SK-N-SH (cell line): Measurements from ENCODE around the gene KRT33A. TPM values are rescaled to one million over a fixed set of nuclear protein-coding genes. Genes with fewer than 3 reads are reported as not detected.

Experiments used
- CTCF ChIA-PET: fragments of 300-600, 350-600 bp; formaldehyde crosslinking; extraction: SDS; loops from one replicate; lab custom pipeline; 2021; lab: Yijun Ruan, JAX
- POLR2A ChIA-PET: fragments of 350-600 bp; sonication (Branson Sonifier 250); formaldehyde crosslinking; extraction: SDS; loops from one replicate; lab custom pipeline; 2020; ENCODE audit warnings: antibody characterized with exemption, inconsistent platforms; lab: Yijun Ruan, JAX
- DNase-seq: peaks from one replicate; pipeline ENCODE4 v3.0.0; 2012
- H2AFZ ChIP-seq: fragments of 200-600 bp; sonication (generic); 2 replicates; pipeline ENCODE4 v1.8.1; 2016; ENCODE audit warnings: antibody characterized with exemption, mild to moderate bottlenecking, low read depth
- H3F3A ChIP-seq: fragments of 200-600 bp; sonication (generic); replicated peaks from 2 replicates; pipeline ENCODE3; 2016; ENCODE audit warnings: antibody characterized with exemption, mild to moderate bottlenecking; ENCODE audit not compliant: insufficient read depth
- H3K27ac ChIP-seq, 2 experiments: fragments of 200-500 bp in 1 of 2; fragments of 200-600 bp in 1 of 2; sonication (Bioruptor generic) in 1 of 2; sonication (generic), shearing (Covaris generic) in 1 of 2; 2 replicates each; pipeline versions ENCODE4 v1.5.1 to v1.6.1; 2014 to 2016; ENCODE audit warnings: low read depth in 2 of 2, inconsistent platforms in 1 of 2, low read length in 1 of 2, mild to moderate bottlenecking in 1 of 2, mixed read lengths in 1 of 2
- H3K27me3 ChIP-seq: fragments of 200-600 bp; sonication (generic), shearing (Covaris generic); 2 replicates; pipeline ENCODE4 v1.6.1; 2016; ENCODE audit warnings: mixed run types; ENCODE audit not compliant: insufficient read depth
- H3K36me3 ChIP-seq, 2 experiments: fragments of 200-500 bp in 1 of 2; fragments of 200-600 bp in 1 of 2; sonication (Bioruptor generic) in 1 of 2; sonication (generic) in 1 of 2; replicated peaks in 1 of 2; 2 replicates each; pipeline versions ENCODE3 to v1.5.1; 2014 to 2016; ENCODE audit warnings: low read length in 1 of 2, mild to moderate bottlenecking in 1 of 2; ENCODE audit not compliant: insufficient read depth in 2 of 2, control insufficient read depth in 1 of 2
- H3K4me1 ChIP-seq, 2 experiments: fragments of 200-500 bp in 1 of 2; fragments of 200-600 bp in 1 of 2; sonication (Bioruptor generic) in 1 of 2; sonication (generic), shearing (Covaris generic) in 1 of 2; 2 replicates each; pipeline versions ENCODE4 v1.5.1 to v1.6.1; 2014 to 2016; ENCODE audit warnings: low read depth in 1 of 2, low read length in 1 of 2, mixed run types in 1 of 2; ENCODE audit not compliant: insufficient read depth in 2 of 2, control insufficient read depth in 1 of 2
- H3K4me2 ChIP-seq: fragments of 200-600 bp; sonication (generic), shearing (Covaris generic); 2 replicates; pipeline ENCODE4 v1.6.1; 2017; ENCODE audit warnings: mixed run types
- H3K4me3 ChIP-seq, 2 experiments: fragments of 200-500 bp in 1 of 2; fragments of 200-600 bp in 1 of 2; sonication (Bioruptor generic) in 1 of 2; sonication (generic), shearing (Covaris generic) in 1 of 2; 2 replicates each; pipeline versions ENCODE4 v1.5.1 to v1.8.1; 2014 to 2016; ENCODE audit warnings: low read depth in 2 of 2, inconsistent platforms in 1 of 2, low read length in 1 of 2, mild to moderate bottlenecking in 1 of 2, mixed read lengths in 1 of 2, moderate library complexity in 1 of 2
- H3K79me2 ChIP-seq: fragments of 200-600 bp; sonication (generic); 2 replicates; pipeline ENCODE4 v1.8.1; 2017; ENCODE audit warnings: mild to moderate bottlenecking; ENCODE audit not compliant: insufficient read depth
- H3K9ac ChIP-seq: fragments of 200-600 bp; sonication (generic); 2 replicates; pipeline ENCODE4 v1.6.1; 2017; ENCODE audit warnings: mixed run types
- H3K9me2 ChIP-seq: fragments of 200-600 bp; sonication (generic); 2 replicates; pipeline ENCODE4 v1.6.1; 2017; ENCODE audit warnings: mixed run types
- H3K9me3 ChIP-seq: fragments of 200-600 bp; sonication (generic); 2 replicates; pipeline ENCODE4 v1.6.1; 2017; ENCODE audit warnings: mixed run types, mild to moderate bottlenecking, moderate library complexity
- H4K20me1 ChIP-seq: fragments of 200-600 bp; sonication (generic); 2 replicates; pipeline ENCODE4 v1.6.1; 2017; ENCODE audit warnings: mild to moderate bottlenecking, mixed run types; ENCODE audit not compliant: insufficient read depth
- EP300 ChIP-seq, 2 experiments: IDR thresholded peaks; 2 replicates each; pipeline versions ENCODE4 v1.4.0 to v1.6.1; 2012; ENCODE audit warnings: borderline replicate concordance in 1 of 2, low read depth in 1 of 2, low read length in 1 of 2
- FOXJ3 ChIP-seq: sonication (generic); formaldehyde crosslinking; IDR thresholded peaks from 2 replicates; pipeline ENCODE4 v1.5.1; 2020; ENCODE audit warnings: mild to moderate bottlenecking, missing genetic modification reagents
- JUND ChIP-seq: IDR thresholded peaks from 2 replicates; pipeline ENCODE4 v1.4.0; 2012
- MEF2A ChIP-seq: IDR thresholded peaks from 2 replicates; pipeline ENCODE4 v1.4.0; 2012; ENCODE audit warnings: low read depth, borderline replicate concordance
- NRF1 ChIP-seq: IDR thresholded peaks from 2 replicates; pipeline ENCODE4 v1.6.1; 2012; ENCODE audit warnings: low read depth, mild to moderate bottlenecking, low read length
- SIN3A ChIP-seq: IDR thresholded peaks from 2 replicates; pipeline ENCODE4 v1.6.1; 2012; ENCODE audit warnings: low read depth, mild to moderate bottlenecking, low read length, moderate library complexity, borderline replicate concordance
- YY1 ChIP-seq: IDR thresholded peaks from 2 replicates; pipeline ENCODE4 v1.4.0; 2012; ENCODE audit warnings: low read depth, mild to moderate bottlenecking
- WGBS: methylation state at CpG from one replicate; pipeline ENCODE4 v1.1.6; 2017; ENCODE audit warnings: low lambda C conversion rate; 5-methylcytosine and 5-hydroxymethylcytosine counted together
- polyA plus RNA-seq, 3 experiments: library from polyadenylated mRNA; depleted of rRNA; stranded (reverse); fragments of >200 nt; gene quantifications; 2 replicates each; pipeline ENCODE4 v1.2.3, GENCODE V29; 2012
- TF ChIP-seq, protein P1 (sequence below): IDR thresholded peaks from 2 replicates; pipeline ENCODE4 v1.4.0; 2012; ENCODE audit warnings: low read depth, borderline replicate concordance

The KRT33A gene
- polyA plus RNA-seq, 1 of the 3 experiments (the other 2 are of a cell fraction): not detected

GRCh38 chr17:41304091-41304490 lies 46.5 kb downstream of the KRT33A start:
- ChIA-PET POLR2A (no interaction called here), CTCF (interaction anchor here (0.9 to 3.9 kb wide), 2 partner anchors 245 to 359 kb away, joined by 3 to 17 read pairs; no protein-coding TSS in a partner anchor)
- H3K36me3 ChIP-seq: no peaks in the 10 kb centered on the region
- no peaks in the 10 kb centered on the region for H3K9me3 ChIP-seq
- no peak for DNase-seq
- TF ChIP-seq MEF2A: no peak
- no peak for TF ChIP-seq EP300 (IDR thresholded peaks at IDR 0.05; ENCODE audit: borderline replicate concordance in 1 of 2, low read depth in 1 of 2, low read length in 1 of 2)
- TF ChIP-seq YY1: no peak
- TF ChIP-seq, protein P1, sequence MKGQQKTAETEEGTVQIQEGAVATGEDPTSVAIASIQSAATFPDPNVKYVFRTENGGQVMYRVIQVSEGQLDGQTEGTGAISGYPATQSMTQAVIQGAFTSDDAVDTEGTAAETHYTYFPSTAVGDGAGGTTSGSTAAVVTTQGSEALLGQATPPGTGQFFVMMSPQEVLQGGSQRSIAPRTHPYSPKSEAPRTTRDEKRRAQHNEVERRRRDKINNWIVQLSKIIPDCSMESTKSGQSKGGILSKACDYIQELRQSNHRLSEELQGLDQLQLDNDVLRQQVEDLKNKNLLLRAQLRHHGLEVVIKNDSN: no peak
- H2AFZ ChIP-seq: no peak overlapping the region
- no peaks in the 10 kb centered on the region for H3F3A ChIP-seq
- H3K9me2 ChIP-seq: no peaks in the 10 kb centered on the region
- WGBS: 38% methylated on average over 12 of the region's 12 CpGs
- H3K27me3 ChIP-seq: peaks cover 43% of the 10 kb centered on the region; the same call in 1 of the 2 replicates
- H3K79me2 ChIP-seq: no peaks in the 10 kb centered on the region
- no peak overlapping the region for H3K27ac ChIP-seq
- no peak overlapping the region for H3K4me2 ChIP-seq
- H3K9ac ChIP-seq: no peak overlapping the region
- peaks cover 0 to 25% of the 10 kb centered on the region in 2 experiments; a peak in 1 of 4 replicates for H3K4me1 ChIP-seq
- no peak overlapping the region for H3K4me3 ChIP-seq
- H4K20me1 ChIP-seq: no peaks in the 10 kb centered on the region

DNA sequence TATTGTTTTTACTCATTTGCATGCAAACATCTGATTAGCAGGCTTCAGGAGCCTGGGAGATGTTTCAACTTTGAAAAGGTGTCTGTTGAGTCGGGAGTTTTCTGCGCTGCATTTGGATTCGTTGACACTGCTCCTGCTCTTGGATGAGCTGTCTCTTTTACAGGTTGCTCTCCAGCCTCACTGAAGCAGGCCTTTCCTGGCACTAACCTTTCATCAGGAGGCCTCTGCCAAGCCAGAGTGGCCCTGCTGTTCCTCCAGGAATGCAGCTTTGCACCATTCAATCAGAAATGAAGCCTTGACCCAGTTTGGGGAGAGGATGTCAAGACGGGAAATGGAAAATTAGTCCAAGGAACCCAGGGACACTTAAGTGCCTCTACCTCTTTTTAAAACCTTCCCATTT lies 47.6 kb downstream of the KRT33A start:
- TF ChIP-seq NRF1 (no peak), MEF2A (no peak), FOXJ3 (no peak), SIN3A (no peak), JUND (no peak)
- TF ChIP-seq, protein P1: no peak
- TF ChIP-seq, all 33 proteins: peak for 0
- WGBS: 65% methylated on average over 4 of the region's 4 CpGs
- CTCF ChIA-PET: interaction anchor here (0.6 to 3.9 kb wide), 3 partner anchors 18 to 246 kb away, joined by 3 to 17 read pairs (median 4); no protein-coding TSS in a partner anchor

More for the DNA sequence above, 47.6 kb downstream of the KRT33A start:
- no peaks in the 10 kb centered on the region for H3K9me2 ChIP-seq
- H3F3A ChIP-seq: no peaks in the 10 kb centered on the region
- H3K27me3 ChIP-seq: peaks cover 54% of the 10 kb centered on the region; the same call in 1 of the 2 replicates
- H3K9ac ChIP-seq: no peak overlapping the region
- no peak overlapping the region for H3K27ac ChIP-seq
- no peak for DNase-seq
- H3K9me3 ChIP-seq: no peaks in the 10 kb centered on the region
- no peak overlapping the region for H3K4me2 ChIP-seq
- no peaks in the 10 kb centered on the region for H4K20me1 ChIP-seq
- no peak overlapping the region for H3K4me3 ChIP-seq
- H3K36me3 ChIP-seq: no peaks in the 10 kb centered on the region
- H2AFZ ChIP-seq: no peak overlapping the region
- H3K4me1 ChIP-seq: peaks cover 0 to 14% of the 10 kb centered on the region in 2 experiments; a peak in 1 of 4 replicates
- no peaks in the 10 kb centered on the region for H3K79me2 ChIP-seq
- POLR2A ChIA-PET: no interaction called here
